NCI-H1417 treated with DMSO at 0.1 percent for 48 hours (cell line): Measurements from ENCODE around the gene HBG2.
"Not testable (repeated sequence)": the region's sequence is repeated elsewhere in the genome, so short reads cannot be mapped to it uniquely, and the experiment has no call there.

Experiments used
- DNase-seq: peaks from one replicate; lab custom pipeline; 2025; lab: John Stamatoyannopoulos, UW

HBG2 gene

DNA sequence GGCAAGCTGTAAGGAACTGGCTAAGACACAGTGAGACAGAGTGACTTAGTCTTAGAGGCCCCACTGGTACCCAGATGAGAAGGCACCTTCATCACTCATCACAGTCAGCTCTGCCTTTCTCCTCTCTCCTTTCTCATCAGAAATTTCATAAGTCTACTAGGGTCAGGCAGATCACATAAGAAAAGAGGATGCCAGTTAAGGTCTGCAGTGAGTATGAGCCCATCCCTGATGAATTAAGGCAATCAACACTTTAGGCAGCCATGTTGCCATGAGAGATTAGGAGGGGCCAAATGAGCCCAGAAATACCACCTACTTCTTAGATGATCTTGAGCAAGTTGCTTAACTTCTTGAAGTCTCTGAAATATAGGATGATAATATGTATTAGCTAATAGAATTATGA lies 27.0 kb upstream of the HBG2 start:
- no peak for DNase-seq

DNA sequence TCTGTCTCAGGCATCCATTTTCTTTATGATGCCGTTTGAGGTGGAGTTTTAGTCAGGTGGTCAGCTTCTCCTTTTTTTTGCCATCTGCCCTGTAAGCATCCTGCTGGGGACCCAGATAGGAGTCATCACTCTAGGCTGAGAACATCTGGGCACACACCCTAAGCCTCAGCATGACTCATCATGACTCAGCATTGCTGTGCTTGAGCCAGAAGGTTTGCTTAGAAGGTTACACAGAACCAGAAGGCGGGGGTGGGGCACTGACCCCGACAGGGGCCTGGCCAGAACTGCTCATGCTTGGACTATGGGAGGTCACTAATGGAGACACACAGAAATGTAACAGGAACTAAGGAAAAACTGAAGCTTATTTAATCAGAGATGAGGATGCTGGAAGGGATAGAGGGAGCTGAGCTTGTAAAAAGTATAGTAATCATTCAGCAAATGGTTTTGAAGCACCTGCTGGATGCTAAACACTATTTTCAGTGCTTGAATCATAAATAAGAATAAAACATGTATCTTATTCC lies 26.1 kb upstream of the HBG2 start:
- no peak for DNase-seq

DNA sequence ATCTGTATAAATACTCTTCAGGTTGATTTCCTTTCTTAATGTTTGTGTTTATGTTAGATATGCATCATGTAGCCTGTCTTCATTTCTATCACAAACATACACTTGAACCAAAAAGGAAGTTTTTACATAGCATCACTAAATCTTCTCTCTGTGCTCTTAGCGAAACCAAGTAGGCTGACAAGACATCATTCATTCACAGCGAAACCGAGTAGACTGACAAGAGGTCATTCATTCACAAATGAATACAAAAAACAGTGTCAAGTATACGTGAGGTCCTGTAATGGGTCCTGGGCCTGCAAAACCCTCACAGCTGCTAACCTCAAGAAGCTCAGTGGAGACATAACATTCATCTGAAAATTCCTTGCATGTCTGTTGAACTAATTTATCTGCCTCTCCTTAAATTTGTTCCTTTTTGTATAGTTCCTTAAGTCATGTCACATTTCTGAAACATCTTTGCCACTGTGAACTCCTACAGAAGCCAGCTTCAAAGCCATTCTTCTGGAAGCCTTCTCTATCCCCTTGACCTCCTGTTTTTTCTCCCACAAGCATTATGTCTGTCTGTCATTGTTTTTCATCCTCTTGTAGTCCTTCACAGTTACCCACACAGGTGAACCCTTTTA lies 25.0 kb upstream of the HBG2 start:
- no peak for DNase-seq

DNA sequence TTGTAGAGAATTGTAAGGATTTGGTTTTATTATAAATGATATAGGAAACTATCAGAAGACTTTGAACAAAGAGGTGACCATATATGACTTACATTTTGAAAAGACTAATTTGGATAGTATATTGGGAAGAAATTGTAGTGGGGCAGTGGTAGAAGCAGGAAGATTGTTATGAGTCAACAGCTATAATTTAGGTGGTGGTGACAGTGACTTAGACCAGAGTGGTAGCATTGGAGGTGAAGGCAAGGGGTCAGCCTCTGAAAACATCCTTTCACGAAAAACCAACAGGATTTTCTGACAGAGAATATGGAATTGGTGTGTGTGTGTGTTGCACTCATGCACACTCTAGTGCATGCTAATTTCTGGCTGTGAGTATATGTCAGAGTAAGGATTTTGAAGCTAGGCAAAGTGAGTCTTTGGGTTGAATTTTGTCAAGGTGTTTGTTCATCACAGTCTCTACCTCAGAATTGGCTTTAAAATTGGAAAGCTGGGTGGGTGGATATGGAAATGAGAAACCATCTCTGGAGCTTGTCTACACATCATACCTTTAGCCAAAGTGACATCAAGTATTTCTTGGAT lies 23.3 kb upstream of the HBG2 start:
- no peak for DNase-seq

DNA sequence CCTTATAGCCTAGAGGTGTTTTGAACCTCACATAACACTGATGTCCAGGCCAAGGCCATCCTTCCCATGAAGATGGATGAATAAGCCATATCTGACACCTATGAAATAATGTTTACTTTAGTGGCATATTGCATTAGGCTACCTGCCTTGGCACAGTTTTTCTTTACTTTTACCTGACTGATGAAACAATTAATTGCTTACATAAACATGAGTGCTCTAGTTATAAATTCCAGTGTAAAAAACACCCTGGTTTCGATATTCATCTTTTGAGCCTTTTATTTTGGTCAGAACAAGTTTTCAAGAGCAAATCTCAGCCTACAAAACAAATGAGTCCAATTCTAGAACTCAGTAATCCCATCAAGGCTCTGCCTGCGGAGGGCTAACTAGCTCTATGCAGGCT lies 22.1 kb upstream of the HBG2 start:
- no peak for DNase-seq

DNA sequence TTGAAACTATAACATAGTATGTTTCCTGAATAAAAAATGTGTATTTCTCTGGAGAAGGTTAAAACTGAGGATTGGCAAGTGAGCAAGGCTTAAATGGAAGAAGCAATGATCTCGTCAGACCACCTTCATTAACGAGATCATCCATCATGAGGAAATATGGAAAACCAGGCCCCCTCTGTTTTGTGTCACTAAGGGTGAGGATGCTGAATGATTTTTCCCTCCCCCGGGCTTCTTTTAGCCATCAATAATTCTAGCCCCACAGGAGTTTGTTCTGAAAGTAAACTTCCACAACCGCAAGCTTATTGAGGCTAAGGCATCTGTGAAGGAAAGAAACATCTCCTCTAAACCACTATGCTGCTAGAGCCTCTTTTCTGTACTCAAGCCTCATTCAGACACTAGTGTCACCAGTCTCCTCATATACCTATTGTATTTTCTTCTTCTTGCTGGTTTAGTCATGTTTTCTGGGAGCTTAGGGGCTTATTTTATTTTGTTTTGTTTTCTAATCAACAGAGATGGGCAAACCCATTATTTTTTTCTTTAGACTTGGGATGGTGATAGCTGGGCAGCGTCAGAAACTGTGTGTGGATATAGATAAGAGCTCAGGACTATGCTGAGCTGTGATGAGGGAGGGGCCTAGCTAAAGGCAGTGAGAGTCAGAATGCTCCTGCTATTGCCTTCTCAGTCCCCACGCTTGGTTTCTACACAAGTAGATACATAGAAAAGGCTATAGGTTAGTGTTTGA lies 21.0 kb upstream of the HBG2 start:
- no peak for DNase-seq

DNA sequence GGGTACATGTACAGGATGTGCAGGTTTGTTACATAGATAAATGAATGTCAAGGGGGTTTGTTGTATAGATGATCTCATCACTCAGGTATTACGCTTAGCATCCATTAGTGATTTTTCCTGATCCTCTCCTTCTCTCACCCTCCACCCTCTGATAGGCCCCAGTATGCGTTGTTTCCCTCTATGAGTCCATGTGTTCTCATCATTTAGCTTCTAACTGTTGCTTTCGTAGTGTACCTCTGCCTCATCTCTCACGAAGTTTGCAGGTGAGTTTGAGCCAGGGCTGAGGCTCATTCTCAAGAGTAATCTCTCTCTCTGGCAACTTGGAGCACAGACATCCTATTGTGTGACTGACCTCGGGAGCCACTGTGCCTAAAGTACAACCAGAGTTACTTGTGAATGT lies 19.8 kb upstream of the HBG2 start:
- DNase-seq, result no peak

DNA sequence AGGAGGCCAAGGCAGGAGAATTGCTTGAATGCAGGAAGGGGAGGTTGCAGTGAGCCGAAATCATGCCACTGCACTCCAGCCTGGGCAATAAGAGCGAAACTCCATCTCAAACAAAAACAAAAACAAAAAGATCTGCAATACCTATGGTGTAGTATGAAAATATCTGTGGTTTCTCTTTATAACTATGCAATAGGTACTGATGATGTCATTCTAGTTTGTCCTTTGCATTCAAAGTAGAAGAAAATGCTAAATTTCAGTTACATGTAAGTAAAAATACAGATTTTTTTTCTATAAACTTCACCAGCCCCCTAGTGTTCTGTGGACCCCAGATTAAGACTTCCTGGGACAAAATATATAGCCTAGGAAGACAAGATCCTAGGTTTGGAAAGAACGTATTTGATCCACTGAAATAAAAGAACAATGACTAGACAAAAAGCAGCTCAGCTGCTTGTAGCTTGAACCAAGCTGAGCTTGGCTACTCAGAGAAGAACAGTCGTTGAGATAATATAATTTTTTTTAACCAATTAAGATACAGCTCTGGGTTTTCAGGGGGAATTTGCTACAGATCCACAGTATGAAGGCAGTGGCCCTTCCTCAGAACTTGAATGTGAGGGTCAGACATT lies 17.9 kb upstream of the HBG2 start:
- DNase-seq, result no peak

DNA sequence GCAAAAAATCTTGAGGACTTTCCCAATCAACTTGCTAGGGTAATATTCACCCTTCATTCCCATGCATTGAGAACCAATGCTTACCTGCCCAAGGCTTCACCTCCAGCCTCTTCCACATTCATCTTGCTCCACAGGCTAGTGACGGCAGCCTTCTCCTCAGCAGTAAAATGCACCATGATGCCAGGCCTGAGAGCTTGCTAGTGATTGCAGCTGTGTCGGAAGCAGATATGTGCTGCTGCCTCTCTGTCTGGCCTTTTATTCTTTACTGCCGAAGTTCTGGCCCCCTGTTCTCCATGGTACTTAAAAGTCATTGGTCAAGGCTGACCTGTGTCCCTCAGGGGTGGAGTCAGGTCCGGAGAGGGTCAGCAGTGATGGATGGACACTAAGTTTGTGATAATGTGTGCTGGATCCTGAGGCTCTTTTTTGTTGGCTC lies 15.2 kb upstream of the HBG2 start, which contains the start of gene HBE1:
Gene HBE1 (minus strand): TSS at position 231 of the 433 bp plus-strand sequence. CDS start 55 bp downstream, at position 176.
- no peak for DNase-seq

DNA sequence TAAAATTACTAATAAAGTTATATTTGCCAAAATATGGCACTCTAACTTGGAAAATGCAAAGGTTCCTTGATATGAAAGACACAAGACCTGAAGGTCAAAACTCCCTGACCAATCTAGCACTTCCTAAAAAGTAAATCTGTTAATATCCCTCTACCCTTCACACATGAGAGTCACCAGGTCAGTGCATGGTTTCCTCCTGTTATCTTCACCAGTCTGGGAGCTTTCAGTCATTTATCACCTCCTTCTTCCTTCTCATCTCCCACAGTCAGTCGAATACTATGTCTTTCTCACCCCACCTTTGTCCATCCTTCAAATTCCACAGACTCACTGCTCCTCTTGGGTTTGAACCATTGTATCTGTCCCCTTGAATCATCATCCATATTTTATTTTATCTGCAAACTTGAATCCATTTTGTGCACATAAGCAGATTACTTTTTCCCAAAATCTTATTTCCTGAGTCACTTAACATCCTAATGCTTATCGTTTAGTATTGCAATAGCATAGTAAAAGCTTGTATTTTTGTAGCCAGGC lies 12.5 kb upstream of the HBG2 start:
- DNase-seq, result no peak

DNA sequence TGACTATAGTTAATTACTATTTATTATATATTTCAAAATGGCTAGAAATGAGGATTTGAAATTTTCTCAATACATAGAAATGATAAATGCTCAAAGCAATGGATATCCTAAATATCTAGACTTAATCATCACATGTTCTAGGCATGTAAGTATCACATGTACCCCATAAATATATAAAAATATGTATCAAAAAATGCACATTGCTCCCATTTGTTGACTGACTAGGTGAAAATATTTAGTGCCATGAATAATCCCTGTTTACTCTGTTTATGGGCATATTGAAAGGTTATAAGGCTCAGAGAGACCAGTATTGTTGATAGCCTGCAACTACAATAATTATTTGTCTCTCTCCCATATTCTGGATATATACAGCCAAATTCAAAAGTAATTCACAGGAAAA lies 12.0 kb upstream of the HBG2 start:
- no peak for DNase-seq

DNA sequence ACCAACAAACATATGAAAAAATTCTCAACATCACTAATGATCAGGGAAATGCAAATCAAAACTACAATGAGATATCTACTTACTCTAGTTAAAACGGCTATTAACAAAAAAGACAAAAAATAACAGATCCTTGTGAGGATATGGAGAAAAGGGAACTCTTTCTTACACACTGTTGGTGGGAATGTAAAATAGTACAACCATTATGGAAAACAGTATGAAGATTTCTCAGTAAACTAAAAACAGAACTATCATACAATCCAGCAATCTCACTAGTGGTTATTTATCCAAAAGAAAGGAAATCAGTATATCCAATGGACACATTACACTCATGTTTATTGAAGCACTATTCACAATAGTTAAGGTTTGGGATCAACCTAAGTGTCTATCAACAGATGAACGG lies 11.3 kb upstream of the HBG2 start:
- DNase-seq, result no peak

DNA sequence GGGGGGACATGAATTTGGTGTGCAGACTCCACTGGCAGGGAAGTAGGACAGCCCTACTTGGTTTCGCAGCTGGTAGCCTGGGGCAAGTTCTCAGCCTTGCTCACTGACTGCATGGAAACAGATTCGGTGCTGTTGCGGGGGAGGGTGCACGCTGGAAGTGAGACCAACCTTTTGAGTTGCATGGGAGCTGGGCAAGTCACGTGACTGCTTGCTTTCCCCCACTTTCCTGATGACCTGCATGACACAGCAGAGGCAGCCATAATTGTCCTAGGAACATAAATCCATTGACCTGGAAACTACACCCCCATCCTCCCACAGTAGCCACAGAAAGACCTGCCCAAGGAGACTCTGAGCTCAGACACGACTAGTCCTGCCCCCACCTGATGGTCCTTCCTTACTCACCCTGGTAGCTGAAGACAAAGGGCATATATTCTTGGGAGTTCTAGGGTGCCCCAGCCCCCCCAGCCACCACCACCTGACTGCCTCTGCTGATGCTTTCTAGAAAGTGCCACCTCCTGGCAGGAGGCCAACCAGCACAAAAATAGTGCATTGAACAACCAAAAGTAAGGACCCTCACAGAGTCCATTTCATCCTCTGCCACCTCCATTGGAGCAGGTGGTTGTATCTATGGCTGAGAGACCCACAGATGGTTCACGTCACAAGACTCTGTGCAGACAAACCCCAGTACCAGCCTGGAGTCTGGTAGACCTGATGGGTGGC lies 4.1 kb upstream of the HBG2 start:
- no peak for DNase-seq

DNA sequence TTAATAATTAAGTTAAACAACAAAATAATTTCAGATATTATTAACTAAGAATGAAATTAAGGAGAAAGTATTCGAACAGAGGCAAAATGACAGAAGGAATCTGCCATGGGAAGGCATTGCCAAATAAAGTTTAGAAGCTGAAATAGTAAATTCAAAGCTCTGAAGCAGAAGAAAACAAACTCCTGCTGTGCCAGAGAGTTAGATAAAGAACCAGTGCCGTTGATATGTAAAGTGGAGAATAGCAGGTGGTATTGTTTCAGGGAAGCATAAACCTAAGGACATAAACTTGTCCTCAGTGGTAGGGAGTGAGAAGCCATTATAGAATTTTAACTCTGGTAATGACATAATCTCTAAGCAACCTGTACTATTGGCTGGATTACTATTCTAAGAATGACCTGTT lies 2.7 kb upstream of the HBG2 start:
- no peak for DNase-seq

DNA sequence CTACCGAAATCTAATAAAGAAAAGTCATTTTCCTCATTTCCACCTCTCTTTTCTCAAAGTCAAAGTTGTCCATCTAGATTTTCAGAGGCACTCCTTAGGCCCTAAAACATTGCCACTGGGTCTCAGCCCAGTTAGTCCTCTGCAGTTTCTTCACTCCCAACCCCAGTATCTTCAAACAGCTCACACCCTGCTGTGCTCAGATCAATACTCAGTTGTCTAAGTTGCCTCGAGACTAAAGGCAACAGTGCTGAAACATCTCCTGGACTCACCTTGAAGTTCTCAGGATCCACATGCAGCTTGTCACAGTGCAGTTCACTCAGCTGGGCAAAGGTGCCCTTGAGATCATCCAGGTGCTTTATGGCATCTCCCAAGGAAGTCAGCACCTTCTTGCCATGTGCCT lies 558 bp downstream of the HBG2 start:
- not testable (repeated sequence) for DNase-seq

DNA sequence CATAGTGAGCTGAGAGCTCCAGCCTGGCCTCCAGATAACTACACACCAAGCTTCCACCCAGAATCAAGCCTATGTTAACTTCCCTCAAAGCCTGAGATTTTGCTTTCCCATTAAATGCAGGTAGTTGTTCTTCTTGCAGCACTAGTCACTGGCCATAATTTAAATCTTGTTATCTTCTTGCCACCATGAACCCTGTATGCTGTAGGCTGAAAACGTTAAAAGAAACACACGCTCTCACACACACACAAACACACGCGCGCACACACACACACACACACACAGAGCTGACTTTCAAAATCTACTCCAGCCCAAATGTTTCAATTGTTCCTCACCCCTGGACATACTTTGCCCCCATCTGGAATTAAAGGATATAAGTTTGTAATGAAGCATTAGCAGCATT lies 1.1 kb downstream of the HBG2 start:
- DNase-seq, result not testable (repeated sequence)

DNA sequence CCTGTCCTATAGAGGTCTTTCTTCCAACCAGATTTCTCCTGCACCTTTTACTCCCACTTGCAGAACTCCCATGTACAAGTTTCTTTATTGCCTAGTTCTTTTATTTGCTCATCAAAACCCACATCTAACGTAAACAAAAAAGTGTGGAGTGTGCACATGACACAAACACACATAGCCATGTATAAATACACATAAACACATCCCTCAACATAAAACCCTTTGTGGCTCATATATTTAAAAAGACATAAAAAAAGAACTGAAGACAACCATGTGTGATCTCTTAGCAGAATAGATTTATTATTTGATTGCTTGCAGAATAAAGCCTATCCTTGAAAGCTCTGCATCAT lies 1.7 kb downstream of the HBG2 start:
- DNase-seq, result no peak

DNA sequence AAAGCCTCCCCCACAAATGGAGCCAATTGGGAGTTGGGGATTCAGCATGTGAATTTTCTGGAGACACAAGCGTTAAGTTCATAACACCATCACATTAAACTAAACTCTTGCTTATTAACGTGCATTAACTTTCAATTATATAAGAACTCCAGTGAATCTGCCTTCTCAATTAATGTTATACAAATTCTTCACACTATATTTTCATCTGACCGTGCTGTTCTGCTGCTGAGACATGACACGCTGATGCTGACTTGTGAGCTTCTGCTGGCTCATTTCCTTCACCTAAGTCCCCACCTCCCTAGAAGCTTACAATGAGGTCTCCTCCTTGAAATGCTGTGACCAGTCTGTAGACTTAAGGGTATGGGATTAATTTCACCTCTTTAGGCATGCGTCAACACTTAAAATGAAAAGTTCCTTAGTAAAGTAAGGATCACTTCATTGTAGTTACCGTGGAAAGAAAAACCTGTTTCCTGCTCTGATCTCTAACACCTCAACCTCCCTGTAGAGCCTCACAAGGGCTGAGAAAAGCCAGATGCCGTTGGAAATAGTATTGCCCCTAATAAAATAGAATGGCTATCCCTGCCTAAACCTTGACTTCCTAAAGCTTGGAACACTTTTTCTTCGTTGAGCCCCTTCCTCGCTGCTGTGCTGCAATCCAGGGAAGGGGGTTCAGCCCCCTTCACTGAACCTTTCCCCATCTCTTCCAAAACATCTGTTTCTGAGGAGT lies 2.2 kb downstream of the HBG2 start:
- DNase-seq, result no peak

DNA sequence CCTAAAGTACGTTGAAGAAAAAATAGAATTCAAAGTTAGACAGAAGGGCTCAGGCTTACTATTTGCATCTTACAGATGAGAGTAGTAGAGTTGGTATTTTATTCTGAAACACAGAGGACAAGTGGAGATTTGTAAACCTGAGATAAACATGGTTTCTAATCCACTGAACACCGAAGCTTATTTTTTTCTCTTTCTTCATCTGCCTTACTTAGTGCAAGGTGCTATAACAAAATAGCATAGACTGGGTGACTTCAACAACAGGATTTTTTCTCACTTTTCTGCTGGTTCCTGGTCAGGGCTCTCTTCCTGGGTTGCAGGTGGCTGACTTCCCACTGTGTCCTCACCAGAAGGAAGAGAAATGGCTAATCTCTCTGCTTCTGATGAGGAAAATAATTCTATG lies 2.8 kb downstream of the HBG2 start:
- no peak for DNase-seq

DNA sequence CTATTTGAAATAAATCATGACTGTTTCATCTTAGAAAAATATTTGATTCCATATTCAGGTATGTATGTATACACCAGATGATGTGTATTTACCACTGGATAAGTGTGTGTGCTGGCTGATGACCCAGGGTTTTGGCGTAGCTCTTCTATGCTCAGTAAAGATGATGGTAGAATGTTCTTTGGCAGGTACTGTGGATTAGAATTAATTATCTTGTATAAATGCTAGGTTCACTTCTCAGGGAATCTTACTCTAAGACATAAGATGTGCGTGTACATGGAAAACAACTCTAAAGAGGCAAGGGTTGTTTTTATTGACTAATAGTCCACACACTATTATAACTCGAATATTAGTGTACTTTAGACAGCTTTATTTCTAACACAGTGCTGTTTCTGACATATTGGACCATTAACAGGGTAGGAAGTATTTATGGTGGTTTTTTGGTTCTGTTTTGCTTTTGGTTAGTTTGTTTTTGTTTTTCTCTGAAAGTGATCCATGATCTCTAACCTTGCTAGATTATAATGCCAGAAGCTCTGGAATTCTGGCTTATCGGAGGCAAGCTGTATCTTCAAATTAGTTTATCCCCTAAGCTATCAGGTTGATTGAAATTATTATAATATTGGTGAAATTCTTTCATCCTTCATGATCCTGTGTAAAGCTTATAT lies 3.9 kb downstream of the HBG2 start:
- no peak for DNase-seq
